GM19238 (cell line): Measurements from ENCODE around the gene HINT2.
A peak's percentile ranks its signal among the peaks of the same experiment; 100 is the strongest.

Experiments used
- DNase-seq: peaks from one replicate; pipeline ENCODE4 v3.0.0; 2011; ENCODE audit warnings: low spot score; ENCODE audit not compliant: insufficient read length

HINT2 gene

DNA sequence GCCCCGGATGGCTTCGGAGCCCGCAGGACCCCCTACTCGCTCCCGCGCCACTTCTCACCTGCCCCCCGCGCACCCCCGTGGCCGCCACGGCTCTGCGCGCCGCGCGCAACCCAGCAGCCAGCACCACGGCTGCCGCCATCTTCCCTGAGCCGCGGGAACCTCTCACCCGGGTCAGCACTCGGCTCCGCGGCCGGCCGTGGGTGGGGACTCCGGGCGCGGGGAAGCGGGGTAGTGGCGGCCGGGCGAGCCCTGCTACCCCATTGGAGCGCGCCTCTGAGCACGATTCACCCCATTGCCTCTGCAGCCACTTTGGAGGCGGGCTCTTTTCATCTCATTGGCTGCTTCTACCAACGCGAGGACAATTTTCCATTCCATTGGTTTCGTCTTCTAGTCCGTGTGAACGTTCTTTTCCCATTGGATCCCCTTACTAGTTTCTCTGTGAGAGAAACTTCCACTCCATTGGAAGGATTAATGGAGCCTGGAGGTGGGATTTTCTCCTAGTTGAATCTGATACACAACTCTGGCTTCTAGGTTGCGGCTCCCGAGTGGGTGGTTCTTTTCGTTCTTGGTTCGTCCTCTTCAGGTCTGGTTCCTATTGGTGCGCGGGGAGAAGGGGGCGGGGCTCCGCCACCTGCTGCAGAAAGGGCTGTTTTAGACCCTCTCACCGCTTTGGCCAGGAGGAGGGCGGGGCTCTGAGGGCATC, at the start of gene HINT2:
TSS of gene HINT2 (minus strand) at position 202 of the 703 bp plus-strand sequence. CDS start at position 139, 63 bp downstream.
- DNase-seq = peak; percentile 98

DNA sequence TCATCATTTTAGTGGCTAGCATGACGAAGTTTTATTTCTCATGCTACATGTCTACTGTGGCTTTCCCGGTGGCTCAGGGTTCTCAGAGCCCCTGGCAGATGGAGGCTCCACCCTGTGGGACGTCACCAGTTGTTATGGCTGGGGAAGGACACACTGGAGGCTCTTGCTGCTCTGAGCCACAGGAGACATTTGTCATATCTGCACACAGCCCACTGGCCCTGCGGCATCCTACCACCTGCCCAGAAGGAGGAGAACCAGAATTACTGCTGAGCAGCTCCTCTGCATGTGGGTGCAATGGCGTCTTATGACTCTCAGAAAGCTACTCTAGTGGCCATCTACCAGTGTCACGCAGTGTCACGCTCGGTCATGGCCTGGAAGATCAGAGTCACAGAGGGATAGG, 48.7 kb upstream of the HINT2 start:
- DNase-seq = no peak

DNA sequence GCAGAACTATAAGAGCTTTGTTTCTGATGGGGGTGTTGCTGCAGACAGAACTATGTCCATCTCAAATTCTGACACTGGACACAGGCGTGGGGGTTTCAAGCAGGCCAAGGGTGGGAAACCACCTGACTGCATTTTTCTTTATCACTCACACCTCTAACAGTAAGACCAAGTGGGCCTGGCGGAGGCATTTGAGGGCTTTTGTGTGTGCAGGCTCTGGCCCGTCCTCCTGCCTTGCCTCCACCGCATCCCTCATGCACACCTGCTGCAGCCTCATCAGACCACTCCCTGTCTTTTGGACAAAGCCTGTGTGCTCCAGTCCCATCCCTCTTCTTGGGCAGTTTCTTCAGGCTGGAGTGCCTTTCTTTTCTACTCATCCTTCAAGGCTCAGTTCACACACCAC, 47.5 kb upstream of the HINT2 start:
- DNase-seq = no peak

DNA sequence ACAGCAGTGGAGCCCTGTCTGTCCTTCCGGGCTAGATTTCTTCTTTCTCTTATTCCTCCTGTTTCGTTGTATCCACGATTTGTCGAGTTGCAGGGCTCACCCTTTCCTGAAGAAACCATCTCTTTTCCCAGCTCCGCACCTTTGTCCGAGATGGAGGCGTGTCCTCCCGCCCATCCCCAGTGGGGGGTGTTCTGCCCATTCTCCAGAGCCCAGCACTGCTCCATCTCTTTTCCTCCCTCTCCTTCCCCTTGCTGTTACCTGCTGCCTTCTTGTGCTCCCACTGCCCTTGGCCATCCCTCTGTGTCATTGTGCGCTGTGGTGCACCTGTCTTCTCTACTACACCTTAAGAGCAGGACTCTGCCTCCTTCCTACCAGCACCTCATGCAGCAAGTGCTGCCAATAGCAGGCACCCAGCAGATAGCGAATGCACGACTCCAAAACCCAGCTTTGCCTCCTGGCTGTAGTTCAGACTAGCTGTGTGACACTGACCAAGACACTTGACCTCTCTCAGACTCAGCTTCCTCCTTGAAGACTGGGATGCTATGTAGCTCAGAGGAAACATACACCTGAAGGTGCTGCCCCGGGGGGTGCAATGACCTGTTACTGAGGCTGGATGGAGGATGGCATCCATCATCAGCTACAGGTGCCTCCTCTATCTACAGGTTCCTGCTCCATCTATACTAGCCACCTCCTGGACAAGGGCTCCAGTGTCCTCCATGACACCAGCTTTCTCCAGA, 46.5 kb upstream of the HINT2 start:
- no peak for DNase-seq

DNA sequence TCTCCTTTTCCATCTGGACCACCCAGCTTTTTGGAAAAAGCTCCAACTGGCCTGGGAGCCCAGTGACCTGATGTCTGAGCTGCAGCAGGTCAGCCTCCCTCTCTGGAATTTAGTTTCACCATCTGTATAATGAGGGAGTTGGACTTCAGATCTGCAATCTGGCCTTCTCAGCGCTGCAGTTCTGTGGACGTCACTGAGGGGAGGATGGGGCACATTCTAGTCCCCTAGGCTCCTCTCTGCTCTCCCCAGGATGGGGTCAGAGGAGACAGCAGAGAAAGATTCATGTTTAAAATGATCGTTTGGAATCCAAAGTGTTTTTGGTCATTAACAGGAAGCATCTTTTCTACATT, 45.1 kb upstream of the HINT2 start:
- no peak for DNase-seq

DNA sequence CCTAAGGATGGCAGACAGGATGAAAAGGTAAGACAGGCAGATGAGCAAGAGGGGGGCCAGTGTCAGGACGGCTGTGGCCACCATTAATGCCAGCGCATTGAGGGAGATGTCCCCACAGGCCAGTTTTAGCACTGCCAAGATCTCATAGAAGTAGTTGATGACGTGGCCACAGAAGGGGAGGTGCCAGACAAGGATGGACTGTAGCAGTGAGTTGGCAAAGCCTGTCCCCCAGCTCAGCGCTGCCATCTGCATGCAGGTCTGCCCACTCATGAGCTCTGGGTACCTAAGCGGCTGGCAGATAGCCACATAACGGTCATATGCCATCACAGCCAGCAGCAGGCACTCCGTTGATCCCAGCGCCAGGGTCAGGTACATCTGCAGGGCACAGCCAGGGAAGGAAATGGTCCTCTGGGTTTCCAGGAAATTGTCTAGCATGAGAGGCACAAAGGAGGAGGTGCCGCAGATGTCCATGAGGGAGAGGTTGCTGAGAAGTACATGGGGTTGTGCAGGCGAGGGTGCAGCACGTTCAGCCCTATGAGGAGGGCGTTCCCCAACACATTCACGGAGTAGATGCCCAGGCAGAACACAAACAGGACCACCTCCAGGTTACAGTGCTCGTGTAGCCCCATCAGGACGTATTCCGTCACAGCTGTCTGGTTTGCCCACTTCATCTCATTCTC, 44.6 kb upstream of the HINT2 start:
- DNase-seq = no peak

DNA sequence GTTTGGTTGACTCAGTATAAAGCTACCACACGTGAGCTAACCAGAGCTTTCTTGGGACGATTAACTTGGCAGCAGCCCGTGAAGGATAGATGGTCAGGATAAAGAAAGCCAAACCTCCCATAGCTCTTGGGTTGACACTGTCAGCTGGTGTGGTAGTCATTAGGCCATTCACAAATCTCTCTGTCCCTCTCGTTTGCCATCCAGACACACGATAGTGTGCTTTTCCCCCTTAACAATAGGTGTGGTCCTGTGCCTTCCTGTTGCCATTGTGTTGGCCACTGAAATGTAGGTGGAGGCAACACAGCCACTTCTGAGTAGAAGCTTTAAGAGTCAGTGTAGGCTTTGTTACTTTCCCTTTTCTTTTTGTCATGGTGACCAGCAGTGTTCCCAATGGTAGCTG, 43.6 kb upstream of the HINT2 start:
- DNase-seq = no peak

DNA sequence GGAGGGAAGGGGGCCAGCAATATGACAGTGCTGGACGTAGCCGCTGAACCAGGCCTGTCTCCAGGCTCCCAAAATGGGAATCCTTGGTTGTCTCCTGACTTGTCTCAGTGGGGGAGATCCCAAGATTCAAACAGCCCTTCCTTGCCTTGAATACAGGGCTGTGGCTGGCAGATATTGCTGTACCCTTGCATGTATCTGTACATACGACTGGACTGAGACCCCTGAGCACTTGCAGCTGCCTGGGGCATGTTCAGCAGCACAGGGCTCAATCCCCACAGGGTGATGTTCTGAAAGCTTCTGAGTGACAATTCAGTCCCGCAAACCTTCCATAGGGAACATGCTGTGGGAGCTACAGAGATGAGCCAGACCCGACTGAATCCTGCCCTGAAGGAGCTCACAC, 42.0 kb upstream of the HINT2 start:
- DNase-seq = no peak

DNA sequence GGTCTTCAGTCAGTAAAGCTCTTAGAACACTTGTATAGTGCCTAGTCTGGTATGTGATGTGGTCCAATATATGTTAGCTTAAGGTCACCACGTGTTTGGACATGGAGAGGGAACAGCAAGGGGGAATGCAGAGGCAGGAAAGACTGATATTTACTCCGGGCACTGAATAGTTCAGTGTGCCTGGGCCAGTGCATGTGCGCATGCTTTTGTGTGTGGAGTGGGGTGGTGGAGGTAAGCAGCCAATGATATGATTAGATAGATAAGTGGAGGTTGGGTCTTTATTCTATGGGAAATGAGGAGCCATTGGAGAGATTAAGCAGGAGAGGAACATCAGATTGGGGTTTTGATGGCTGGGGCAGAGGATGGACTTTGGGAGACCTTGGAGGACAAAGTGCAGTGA, 41.4 kb upstream of the HINT2 start:
- no peak for DNase-seq

DNA sequence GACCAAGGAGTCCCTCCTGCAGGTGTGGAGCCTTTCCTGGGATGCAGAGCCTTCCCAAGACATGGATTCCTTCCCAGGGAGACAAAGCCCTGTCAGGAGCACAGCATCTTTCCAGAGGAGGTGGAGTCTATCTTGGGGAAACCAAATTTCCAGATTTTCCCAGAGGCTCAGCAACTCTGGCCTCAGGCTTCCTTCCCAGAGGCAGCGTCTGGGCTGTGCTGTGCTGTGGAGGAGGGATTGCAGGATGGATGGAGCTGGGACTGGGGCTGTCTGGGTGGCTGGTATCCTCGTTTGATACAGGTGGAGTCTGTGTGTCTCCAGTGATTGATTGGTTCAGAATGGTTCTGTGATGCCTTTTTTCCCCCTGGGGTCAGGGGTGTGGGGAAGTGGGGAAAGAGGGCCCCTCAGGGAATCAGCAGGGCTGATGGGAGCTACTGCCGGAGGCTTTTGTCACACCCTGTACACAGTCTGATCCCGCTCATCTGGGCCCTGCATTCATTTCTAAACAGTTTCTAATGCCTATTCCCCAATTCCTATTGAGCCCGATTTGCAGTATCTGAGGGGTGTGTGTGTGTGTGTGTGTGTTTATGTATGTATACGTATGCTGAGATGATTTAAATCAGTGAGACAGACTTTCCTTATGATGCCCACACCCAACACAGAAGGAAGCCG, 39.4 kb upstream of the HINT2 start:
- DNase-seq = no peak

DNA sequence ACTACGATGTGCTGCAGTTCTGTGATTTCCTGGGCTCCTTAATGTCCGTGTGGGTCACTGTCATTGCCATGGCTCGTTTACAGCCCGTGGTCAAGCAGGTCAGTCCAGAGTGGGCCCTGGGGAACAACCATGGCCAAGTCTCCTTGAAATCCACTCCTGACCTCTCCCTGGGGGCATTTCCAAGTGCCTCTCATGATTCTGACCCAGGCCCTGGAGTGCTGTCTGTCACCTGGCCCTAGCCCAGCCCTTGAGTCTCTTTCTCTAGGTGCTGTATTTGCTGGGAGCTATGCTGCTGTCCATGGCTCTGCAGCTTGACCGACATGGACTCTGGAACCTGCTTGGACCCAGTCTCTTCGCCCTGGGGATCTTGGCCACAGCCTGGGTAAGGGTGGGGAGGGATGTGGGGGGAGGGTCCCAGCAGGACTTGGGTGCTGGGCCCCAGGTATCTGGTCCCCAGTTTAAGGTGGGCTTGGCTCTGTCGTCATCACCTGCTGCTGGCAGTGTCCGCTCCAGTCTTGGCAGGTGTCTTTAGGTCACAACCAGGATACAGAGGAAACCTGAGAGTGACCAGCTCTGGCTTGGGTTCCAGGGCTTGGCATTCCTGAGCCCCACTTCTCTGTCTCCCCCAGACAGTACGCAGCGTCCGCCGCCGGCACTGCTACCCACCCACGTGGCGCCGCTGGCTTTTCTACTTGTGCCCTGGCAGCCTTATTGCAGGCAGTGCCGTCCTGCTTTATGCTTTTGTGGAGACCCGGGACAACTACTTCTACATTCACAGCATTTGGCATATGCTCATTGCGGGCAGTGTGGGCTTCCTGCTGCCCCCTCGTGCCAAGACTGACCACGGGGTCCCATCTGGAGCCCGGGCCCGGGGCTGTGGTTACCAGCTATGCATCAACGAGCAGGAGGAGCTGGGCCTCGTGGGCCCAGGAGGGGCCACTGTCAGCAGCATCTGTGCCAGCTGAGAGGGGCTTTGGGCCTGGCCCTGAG, 38.3 kb upstream of the HINT2 start:
- no peak for DNase-seq

DNA sequence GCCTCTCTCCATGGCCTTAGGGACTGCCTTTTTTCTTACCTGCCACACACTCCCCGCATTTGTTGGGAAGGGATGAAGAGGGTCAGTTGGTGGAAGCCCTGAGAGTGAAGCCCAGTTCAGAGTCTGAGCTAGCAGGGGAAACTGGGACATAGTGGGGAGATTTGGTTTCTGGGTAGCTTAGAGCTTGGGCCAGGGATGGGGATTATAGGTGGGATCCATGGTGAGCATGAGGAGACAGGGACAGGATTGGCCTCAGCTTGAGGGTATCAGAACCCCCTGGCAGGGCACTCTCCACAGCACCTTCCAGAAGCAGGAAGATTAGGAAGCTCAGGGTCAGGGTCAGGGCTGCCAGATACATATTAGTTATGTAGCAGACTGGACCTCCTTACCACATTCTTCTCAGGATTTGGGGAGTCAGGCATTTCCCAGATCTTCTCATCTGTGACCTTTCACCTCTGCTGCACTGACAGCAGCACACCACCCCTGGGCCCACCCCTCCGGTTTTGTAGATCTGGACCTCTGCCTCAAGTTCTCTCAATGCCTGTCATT, 37.5 kb upstream of the HINT2 start:
- DNase-seq = no peak

DNA sequence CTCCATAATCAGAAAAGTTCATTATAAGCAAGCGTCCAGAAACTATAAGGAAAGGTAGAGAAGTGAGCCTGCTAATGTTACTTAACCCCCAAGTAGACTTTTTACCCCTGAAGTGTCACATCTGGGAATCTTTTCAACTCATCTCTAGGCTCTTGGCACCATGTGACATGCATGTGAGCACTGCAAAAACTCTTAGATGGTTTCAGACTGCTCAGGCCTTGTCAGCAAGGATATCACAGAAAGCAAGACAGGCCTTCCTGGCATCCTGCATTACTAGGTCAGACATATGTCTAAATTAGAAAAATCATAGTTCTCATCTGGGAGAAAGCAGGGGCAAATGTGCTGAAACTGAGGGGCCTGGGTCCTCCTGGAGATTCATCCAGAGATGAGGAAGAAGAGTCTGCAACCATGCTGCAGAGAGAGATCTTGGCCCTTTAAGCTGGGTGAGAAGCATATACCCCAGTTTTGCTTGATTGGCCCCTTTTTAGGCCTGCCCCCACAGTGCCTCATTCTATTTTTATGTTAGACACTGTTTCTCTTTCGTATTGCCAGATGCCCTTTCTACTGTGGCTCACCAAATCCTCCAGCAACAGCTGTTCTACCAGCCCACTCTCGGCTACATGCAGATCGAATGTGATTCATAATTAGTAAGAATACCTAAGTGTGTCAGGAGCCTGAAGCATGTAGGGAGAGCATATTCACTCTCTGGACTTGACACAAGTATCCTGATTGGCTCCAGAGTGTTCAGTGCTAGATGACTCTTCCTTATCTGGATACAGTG, 33.1 kb upstream of the HINT2 start:
- DNase-seq = peak; percentile 79

DNA sequence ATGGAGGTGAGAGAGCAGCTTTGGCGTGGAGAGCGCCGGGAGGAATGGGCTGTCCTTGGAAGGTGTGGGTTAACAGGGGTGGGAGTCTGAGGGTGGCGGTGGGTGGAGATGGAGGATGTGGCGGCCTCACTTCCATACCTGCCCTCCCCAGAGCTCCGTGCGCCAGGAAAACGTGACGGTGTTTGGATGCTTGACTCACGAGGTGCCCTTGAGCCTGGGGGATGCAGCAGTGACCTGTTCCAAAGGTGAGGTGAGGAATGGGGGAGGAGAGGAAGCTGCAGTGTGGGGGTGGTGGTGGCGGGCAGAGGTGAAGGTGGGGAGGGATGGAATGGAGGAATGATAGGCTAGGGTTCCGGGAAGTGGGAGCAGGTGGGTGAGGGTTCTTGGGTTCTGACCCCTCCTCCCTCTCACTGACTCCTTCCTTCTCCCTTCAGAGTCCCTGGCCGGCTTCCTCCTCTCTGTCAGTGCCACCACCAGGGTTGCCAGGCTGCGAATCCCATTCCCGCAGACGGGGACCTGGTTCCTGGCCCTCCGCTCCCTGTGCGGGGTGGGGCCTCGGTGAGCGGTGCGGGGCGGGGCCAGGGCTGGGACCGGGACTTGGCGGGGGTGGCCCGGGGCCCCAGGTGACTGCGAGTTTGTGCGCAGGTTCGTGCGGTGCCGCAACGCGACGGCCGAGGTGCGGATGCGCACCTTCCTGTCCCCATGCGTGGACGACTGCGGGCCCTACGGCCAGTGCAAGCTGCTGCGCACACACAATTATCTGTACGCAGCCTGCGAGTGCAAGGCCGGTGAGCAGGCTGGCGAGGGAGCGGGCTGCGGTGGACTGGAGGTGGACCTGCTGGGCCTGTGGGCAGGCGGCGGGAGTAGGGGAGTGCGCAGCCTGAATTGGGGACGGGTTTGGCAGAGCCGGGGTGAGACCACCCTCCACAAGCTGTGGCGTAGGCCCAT, 31.3 kb upstream of the HINT2 start:
- DNase-seq = no peak

DNA sequence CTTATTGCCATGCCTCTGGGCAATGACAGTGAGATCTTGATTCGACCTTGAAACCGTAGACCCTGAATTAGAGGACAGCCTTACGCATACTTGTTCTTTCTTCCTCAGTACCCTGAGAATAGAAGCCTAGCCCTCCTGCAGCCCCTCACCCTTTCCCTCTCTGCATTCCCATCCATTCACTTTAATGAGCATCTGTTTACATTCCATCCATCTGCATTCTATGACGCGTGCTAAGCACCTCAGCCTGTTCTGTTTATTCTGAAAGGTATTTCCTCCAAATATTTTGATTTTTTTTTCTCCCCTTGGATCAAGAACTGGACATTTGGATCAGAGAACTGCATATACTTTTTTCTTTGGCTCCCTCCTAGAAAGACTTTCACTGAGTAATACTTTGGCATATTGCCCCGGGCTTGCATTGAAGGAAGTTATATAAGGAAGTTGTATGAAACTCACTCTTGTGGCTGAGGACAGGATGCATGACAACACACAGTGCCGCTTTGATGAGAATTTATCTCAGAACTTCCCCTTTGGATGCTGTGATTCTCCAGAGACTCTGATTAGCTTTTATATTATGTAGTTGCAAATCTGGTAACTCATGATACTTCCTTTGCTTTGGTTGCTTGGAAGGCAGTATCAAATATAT, 29.9 kb upstream of the HINT2 start:
- DNase-seq = no peak

DNA sequence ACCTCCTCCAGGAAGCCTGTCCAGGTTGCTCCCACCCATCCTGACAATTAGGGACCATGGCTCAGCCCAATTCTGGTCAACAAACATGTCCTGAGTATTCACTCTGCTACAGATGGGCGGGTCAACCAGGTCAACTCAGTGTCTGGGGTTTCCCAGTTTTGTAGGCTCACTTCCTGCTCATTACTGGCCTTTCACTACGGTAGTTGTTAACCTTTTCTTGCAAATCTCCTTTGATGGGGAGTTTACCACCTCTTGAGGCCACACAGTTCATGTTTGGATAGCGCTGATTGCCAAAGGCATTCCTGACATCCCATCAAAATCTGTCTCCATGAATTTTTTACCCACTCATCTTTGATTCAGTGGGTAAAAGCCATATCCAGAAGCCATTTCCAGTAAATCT, 28.0 kb upstream of the HINT2 start:
- peak; percentile 54 for DNase-seq

DNA sequence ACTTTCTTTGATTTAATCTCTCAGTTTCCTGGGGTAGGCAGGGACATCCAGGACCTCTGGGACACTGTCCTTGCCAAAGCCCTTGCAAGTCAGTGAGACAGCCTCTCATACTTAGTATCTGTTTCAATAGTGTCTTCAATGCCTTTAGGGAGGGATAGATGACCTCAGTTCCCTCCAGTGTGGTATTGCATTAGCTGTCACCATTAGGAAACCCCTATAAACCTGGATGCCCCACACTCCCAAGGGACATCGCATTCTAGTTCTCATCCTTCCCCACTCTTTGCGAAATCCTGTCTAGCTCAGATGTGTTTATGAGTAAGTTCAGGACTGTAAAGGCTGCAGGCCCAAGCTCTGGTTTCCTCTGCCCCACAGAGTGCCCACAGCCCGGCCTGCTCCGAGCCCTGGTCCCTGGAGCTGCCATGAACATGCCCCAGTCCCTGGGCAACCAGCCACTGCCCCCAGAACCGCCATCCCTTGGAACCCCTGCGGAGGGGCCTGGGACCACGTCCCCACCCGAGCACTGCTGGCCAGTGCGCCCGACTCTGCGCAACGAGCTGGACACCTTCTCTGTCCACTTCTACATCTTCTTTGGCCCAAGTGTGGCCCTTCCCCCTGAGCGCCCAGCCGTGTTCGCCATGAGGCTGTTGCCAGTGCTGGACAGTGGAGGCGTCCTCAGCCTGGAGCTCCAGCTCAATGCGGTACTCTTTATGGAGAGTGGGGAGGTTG, 27.3 kb upstream of the HINT2 start:
- no peak for DNase-seq

DNA sequence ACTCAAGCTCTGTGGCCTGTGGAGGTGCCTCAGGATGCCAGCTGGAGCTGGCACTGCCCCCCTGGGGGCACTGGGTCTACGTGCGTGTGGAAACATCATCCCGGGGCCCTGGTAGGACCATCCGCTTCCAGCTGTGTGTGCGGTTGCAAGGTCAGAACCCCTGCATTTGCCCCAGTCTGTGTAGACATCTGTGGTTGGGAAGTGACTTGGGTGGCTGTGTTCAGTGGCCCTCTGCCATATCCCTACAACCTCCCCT, 26.7 kb upstream of the HINT2 start:
- no peak for DNase-seq
